Measurements from ENCODE around the gene ZNF543. TPM values are rescaled to one million over a fixed set of nuclear protein-coding genes. Genes with fewer than 3 reads are reported as not detected.

Gene ZNF543
- total RNA-seq, 1 experiment from 2014 or later = 8.4 TPM

- DNase-seq (ENCODE audit: low spot score) (no peak), ATAC-seq (no peak)
- Mint-ChIP-seq H3K9me3 (no peaks in the 10 kb centered on the region), H3K36me3 (peaks cover 39% of the 10 kb centered on the region), H3K27ac (no peak overlapping the region), H3K4me1 (peaks cover 16% of the 10 kb centered on the region), H3K27me3 (ENCODE audit: low read depth) (no peaks in the 10 kb centered on the region; the same call in 1 of the 2 replicates), H3K4me3 (no peak overlapping the region)
- CTCF ChIA-PET = no interaction called here
- TF ChIP-seq ETV6 (CRISPR knock-in tag; IDR thresholded peaks at IDR 0.05) (no peak), ZNF263 (CRISPR knock-in tag; IDR thresholded peaks at IDR 0.05; ENCODE audit: low read depth) (no peak), FOXK1 (CRISPR knock-in tag; IDR thresholded peaks at IDR 0.05) (no peak), GTF2I (CRISPR knock-in tag; conservative IDR thresholded peaks at IDR 0.05) (no peak), CREM (CRISPR knock-in tag; IDR thresholded peaks at IDR 0.05) (no peak), SMAD3 (CRISPR knock-in tag; IDR thresholded peaks at IDR 0.05; ENCODE audit: borderline replicate concordance) (no peak), E2F1 (CRISPR knock-in tag; IDR thresholded peaks at IDR 0.05) (no peak), RORB (CRISPR knock-in tag; IDR thresholded peaks at IDR 0.05) (no peak), ZNF532 (CRISPR knock-in tag; IDR thresholded peaks at IDR 0.05; ENCODE audit: borderline replicate concordance) (no peak), PREB (CRISPR knock-in tag; IDR thresholded peaks at IDR 0.05; ENCODE audit: borderline replicate concordance) (no peak), ELF4 (CRISPR knock-in tag; IDR thresholded peaks at IDR 0.05; ENCODE audit: low read depth) (no peak), FOXJ3 (CRISPR knock-in tag; IDR thresholded peaks at IDR 0.05; ENCODE audit: borderline replicate concordance) (no peak), ZNF416 (CRISPR knock-in tag; IDR thresholded peaks at IDR 0.05) (no peak), MYBL2 (CRISPR knock-in tag; IDR thresholded peaks at IDR 0.05) (no peak), EMX1 (CRISPR knock-in tag; IDR thresholded peaks at IDR 0.05) (no peak)
- POLR2A ChIA-PET = no interaction called here
Observed at GRCh38 chr19:57355916-57356315, 35.6 kb downstream of the ZNF543 start.

GRCh38 chr19:57357406-57357805 lies 37.1 kb downstream of the ZNF543 start:
- peaks cover 38% of the 10 kb centered on the region for H3K36me3 Mint-ChIP-seq
- H3K4me3 Mint-ChIP-seq = no peak overlapping the region
- TF ChIP-seq ATF3 (CRISPR knock-in tag; conservative IDR thresholded peaks at IDR 0.05) = no peak
- TF ChIP-seq AFF4 (CRISPR knock-in tag; IDR thresholded peaks at IDR 0.05; ENCODE audit: borderline replicate concordance) = no peak
- no peak for TF ChIP-seq EMX1 (CRISPR knock-in tag; IDR thresholded peaks at IDR 0.05)
- TF ChIP-seq FOXJ3 (CRISPR knock-in tag; IDR thresholded peaks at IDR 0.05; ENCODE audit: borderline replicate concordance) = no peak
- no peak for TF ChIP-seq ZBTB43 (CRISPR knock-in tag; IDR thresholded peaks at IDR 0.05)
- TF ChIP-seq ZNF232 (CRISPR knock-in tag; IDR thresholded peaks at IDR 0.05) = no peak
- H3K27ac Mint-ChIP-seq = no peak overlapping the region
- no peaks in the 10 kb centered on the region for H3K9me3 Mint-ChIP-seq
- ATAC-seq (no peak), DNase-seq (ENCODE audit: low spot score) (no peak)
- POLR2A ChIA-PET = no interaction called here
- peaks cover 7% of the 10 kb centered on the region for H3K4me1 Mint-ChIP-seq
- CTCF ChIA-PET = interaction anchor here (1.1 kb wide), 1 partner anchor 48 kb away, joined by 4 read pairs; no protein-coding TSS in a partner anchor
- no peaks in the 10 kb centered on the region for H3K27me3 Mint-ChIP-seq (ENCODE audit: low read depth)

Data from WTC11 (cell line).